GM11168 (cell line): Measurements from ENCODE around the gene UCK1.

ENCODE experiments used
- in situ Hi-C: fragments of 300-500 bp; cut with MboI; formaldehyde crosslinking; loops from one replicate; pipeline ENCODE4 v1.12.0; 2022; ENCODE audit warnings: low sequenced_read_pairs; ENCODE audit not compliant: unreplicated experiment

The UCK1 gene

DNA sequence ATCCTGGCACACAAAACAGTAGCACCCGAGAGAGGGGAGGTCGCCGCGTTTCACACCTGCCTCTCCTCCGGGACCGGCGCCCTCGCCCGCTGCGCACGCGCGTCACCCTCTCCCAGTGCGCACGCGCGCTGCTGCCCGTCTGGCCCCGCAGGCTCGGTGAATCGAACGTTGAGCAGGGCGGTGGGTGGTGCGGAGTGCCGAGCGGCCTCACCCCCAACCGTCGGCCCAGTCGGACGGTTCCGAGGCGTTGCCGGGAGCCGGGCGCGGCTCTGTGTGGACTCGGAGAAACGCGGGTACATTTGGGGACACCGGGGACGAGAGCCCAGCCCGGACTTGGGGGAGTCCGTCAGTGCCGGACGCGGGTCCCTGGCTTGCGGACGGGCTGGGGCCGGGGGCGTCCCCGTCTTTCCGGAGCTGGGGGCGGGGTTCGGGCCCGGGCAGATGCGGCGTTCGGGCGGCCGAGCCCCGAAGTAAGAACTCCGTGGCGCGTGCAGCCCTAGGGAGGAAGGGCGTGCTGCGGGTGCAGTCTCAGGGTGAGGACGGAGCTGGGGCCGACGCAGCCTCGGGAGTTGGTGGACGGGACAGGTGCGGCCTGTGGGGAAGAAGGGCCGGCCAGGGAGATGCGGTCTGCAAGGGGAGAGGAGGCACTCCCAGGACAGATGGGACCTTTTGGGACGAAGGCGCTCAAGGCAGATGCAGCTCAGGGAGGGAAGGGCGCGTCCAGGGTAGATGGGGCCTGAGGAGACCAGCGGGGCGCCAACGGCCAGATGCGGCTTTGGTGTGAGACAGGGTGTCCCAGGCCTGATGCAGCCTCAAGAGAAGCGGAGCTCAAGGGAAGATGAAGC is 28.1 kb downstream of the UCK1 start, which contains the start of gene POMT1:
Gene POMT1, plus strand, starts transcription at position 138 of the 845 bp plus-strand sequence. CDS start 1,301 bp downstream, outside the sequence.
- in situ Hi-C loops: loop anchor here (10.0 to 25.0 kb wide), 2 partner anchors 242 to 734 kb away; partner anchors contain the start of gene RAPGEF1

DNA sequence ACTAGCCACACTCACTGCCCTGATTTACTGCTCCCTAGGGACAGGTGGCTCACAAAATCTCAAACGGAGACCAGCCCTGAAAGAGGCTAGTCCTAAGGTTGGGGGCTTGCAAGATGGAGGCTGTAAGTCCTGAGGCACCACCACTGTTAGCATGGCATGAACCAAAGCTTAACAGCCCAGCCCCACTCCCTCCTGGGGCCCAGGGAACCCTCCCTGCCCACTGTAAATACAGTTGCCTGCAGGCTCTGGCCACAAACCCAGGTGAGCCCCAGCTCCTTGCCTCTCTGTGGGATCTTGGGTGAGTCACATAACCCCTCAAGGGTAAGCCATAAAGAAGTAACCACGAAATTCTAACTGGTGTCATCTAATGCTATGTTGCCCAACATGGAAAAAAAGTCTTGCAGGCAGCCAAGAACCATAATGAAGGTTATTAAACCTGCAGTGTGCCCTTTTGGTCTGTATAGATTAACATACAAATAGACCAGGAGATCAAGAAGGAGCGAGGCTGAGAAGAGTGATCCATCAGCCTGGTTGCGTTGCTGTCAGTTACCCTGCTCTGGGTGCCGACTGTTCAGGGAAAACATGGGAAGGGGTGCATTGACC is 30.0 kb downstream of the UCK1 start:
- in situ Hi-C loops: loop anchor here (10.0 to 25.0 kb wide), 2 partner anchors 244 to 736 kb away; partner anchors contain the start of gene RAPGEF1

DNA sequence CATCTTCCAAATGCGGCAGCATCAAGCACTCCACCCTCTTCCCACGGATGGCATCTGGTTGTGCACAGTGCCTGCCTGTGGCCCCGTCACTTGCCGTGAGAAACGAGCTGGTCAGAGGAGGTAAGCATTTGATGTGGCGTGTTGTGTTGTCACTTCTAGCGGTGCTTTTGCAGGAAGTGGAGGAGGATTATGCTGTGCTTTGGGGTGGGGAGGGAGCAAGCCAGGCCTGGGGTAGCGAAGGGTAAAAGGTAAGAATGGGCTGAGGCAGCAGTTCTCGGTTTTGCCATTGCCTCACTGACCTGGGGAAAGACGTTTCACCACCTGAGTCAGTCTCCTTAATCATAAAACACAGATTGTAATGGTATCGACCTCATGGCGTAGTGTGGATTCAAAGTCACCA is 30.7 kb downstream of the UCK1 start:
- in situ Hi-C loops: loop anchor here (10.0 to 25.0 kb wide), 2 partner anchors 244 to 737 kb away; partner anchors contain the start of gene RAPGEF1

DNA sequence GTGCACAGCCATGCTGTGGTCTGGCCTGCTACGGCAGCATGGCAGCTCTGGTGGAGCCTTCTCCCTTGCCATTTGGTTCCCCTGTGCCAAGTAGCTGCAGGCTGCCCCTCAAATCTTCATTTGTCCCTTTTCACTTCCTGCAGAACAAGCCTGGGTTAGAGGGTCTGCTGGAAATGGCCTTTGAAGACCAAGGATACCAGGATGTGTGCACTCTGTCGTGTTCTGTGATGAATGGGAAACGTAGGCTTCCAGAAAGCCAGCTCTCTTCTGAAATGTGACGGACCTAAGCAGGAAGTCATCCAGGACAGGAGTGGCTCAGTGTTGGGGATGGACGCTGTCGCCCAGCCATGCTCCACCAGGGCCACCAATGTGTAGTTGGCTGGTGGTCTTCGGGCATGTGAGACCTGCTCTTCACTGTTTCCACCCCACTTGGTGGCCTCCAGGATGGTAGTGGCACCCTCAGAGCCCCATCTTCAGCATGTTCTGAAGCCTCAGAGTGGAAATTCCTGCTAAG is 31.8 kb downstream of the UCK1 start:
- in situ Hi-C loops: no loop called here

DNA sequence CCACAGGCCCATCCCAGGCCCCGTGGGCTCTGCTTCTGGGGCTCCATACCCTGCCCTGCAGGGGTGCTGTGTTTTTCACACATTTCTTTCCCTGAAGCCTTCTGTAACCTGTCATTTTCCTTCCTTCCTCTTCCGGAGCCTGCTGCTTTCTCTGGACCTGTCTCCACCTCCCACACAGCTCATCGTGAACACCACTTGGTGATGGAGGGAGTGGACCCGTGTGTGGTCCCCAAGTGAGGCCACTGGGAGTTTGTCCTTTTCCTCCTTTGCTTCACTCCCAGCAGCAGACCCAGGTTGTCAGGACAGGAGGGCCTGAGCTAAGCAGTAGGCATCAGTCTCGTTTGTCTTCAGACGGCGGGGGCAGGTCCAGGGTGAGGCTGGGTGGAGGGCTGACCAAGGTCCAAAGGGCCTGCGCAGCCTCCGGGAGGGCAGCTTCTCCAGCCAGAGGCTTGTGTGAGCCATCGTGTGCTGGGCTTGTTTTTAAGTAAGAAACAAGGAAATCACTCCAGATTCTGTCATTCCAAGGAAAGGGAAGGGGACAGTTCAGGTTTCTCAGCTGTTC is 34.1 kb downstream of the UCK1 start:
- in situ Hi-C loops: no loop called here

DNA sequence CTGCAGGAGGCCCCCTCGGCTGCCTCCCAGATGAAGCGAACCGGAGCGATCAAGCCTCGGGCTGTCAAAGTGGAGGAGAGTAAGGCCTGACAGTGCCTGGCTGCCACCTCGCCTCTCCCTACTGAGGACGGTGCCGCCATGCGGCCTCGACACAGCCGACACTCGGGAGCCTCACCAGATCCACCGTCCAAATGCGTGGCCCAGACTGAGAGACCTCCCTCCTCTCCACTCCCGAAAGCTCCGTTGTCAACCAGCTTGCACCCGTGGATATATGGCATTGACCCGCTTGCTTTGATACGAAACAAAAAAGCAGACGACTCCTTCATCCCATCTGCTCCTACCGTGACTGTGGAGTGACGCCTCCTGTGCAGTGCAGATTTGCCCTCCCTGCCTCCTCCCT is 35.3 kb downstream of the UCK1 start:
- in situ Hi-C loops: no loop called here

DNA sequence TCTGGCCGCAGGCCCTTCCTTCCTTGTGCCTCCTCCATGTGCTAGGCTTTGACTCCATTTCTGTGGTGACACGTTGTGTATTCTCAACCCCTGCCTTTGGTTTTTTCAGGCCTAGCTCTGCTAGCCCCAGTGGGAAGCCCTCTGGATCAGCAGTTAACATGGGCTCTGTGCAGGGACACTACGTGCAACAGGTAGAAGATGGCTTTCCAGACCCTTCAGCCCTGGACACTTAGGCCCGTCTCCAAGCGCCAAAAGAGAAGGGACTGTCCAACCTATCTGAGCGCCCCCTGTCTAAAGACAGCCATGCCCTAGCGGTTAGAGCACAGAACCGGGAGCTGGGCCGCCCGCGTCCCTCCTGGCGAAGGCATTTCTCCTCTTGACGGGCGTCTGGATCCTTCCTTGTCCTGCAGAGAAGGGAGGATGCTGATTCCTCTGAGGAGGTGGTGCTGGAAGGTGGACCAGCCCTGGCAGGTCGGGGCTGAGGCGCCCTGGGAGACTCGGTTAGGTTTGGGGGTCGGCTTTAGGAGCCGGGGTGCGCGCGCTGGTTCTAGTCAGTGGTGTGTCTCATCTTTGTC is 36.7 kb downstream of the UCK1 start:
- in situ Hi-C loops: no loop called here

DNA sequence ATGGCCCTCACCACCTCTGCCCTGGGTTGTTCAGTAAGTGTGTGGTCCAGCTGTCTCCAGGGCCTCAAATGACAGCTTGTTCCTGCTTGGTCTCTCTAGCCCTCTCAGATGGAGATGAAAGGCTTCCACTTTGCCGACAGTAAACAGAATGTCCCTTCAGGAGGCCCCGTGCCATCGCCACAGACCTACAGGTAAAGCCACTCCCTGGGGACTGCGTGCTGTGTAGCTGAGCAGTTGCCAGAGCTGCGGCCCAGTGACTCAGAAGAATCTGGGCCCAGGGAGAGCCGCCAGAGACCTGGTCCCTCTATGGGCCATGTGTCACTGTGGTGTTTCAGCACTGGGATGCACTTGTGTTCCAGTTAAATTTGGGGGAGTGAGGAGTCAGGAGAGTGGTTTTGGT is 39.0 kb downstream of the UCK1 start:
- in situ Hi-C loops: no loop called here

- in situ Hi-C loops: no loop called here
Measured at GRCh38 chr9:131491001-131491710, 39.9 kb downstream of the UCK1 start.

GRCh38 chr9:131490514-131490913 is 40.5 kb downstream of the UCK1 start:
- in situ Hi-C loops: no loop called here

DNA sequence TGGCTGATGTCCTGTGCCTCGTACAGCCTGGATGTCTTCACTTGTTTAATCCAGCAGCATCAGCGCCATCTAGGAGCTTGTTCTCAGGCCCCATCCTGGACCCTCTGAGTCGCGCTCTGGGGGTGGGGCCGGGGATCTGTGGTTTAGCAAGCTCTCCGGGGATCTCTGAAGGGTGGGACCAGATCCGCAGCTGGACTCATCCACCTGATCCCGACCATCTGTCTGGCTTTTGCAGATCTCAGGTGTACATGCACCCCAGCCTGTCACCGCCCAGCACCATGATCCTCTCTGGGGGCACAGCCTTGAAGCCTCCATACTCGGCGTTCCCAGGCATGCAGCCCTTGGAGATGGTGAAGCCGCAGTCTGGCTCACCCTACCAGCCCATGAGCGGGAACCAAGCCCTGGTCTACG is 43.4 kb downstream of the UCK1 start:
- in situ Hi-C loops: no loop called here

GRCh38 chr9:131487001-131487400 is 44.1 kb downstream of the UCK1 start:
- in situ Hi-C loops: no loop called here

DNA sequence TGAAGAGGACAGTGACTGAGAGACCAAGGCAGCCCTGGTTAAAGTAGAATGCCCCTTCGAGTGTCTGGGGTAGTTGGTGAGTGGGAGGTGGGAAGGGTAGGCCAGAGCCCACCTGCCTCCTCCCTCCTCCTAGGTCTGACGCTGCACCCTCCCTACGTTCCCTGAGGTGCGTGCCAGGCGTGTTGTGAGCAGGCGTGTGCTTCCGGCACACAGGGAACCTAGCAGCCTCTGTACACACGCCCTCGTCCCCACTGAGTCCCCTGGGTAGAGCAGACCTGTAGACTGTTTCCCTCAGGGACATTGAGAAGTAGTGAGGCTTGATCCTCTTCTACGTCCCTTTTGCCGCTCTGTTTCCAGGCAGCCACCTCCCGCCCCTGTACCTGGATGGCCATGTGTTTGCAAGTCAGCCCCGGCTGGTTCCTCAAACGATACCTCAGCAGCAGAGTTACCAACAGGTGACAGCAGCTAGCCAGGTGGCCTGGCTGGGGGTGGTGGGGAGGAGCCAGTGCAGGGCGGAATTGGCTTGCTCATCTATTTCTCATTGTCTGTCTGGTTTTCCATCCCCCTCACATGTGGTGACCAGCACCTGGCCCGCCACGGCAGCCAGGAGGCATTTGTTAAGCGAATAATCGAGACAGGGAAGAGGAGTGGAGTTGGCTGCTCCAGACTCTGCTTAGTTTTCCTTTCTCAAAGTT is 45.2 kb downstream of the UCK1 start:
- in situ Hi-C loops: no loop called here

DNA sequence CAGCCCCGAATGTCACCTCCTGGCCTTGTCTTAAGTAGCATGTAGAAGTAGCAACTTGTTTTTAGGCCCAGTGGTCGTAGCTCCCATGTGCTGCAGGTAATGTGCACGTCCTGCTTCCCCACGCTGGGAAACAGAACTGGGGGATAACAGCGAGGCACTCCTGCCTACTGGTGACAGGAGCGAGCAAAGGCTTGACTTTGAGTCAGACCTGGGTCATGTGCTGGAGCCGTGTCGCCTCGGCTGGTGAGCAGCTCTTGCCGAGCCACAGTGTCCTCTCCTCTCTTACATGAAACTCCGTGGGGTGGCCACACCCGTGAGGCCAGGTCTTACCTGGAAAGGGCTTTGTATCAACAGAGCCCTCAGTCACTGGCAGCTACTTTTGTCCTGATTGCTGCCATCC is 45.9 kb downstream of the UCK1 start:
- in situ Hi-C loops: no loop called here

DNA sequence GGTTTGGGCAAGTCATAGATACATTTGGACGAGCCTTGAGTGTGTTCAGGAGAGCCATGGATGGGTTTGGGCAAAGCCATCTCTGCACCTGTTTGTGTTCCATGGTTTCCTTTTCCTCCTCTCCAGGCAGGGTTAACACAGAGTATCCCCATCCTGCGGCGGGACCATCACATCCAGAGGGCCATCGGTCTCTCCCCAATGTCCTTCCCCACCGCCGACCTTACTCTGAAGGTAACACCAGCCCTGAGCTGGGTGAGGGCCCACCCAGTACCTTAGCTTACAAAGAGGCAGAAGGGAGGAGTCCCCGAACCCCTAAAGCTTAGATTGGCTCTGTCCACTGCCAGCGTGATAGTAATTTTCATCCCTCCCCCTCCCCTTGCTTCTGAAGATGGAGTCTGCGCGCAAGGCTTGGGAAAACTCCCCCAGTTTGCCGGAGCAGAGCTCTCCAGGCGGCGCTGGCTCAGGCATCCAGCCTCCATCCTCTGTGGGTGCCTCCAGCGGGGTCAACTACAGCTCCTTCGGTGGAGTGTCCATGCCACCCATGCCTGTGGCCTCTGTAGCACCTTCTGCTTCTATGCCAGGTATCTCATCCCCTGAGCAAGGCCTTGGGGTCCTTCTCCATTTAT is 46.4 kb downstream of the UCK1 start:
- in situ Hi-C loops: no loop called here

GRCh38 chr9:131484051-131484445 is 47.0 kb downstream of the UCK1 start:
- in situ Hi-C loops: no loop called here

GRCh38 chr9:131483319-131484050 is 47.6 kb downstream of the UCK1 start:
- in situ Hi-C loops: no loop called here

DNA sequence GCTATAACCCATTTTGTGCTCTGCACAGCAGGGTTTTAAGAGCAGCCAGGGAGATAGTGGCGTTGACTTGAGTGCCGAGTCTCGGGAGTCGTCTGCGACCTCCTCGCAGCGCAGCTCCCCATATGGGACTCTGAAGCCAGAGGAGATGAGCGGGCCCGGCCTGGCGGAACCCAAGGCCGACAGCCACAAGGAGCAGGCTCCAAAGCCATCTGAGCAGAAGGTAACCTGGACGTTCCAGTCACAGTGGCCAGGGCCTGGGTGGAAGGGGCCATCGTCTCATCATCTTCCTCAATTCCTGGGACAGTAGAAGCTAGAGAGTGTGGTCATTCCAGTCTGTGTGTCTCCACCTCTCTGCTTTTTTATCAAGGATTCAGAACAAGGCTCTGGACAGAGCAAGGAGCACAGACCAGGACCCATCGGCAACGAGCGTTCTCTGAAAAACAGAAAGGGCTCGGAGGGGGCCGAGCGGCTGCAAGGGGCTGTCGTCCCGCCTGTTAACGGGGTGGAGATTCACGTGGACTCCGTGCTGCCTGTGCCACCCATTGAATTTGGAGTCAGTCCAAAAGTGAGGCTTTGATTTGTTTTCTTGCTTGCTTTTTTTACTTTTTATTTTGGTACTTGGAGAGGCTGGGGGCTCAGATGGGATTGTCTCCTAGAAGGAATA is 48.6 kb downstream of the UCK1 start:
- in situ Hi-C loops: no loop called here
